Measurements from ENCODE around the gene RDX. TPM values are rescaled to one million over a fixed set of nuclear protein-coding genes. Genes with fewer than 3 reads are reported as not detected.
"Not testable (repeated sequence)": the region's sequence is repeated elsewhere in the genome, so short reads cannot be mapped to it uniquely, and the experiment has no call there.

The RDX gene
- total RNA-seq, 1 experiment from 2014 or later: 76.8 TPM

- Mint-ChIP-seq H3K4me1 (ENCODE audit: low read depth, unreplicated experiment) (peaks cover 8% of the 10 kb centered on the region), H3K27ac (ENCODE audit: unreplicated experiment) (no peak overlapping the region), H3K36me3 (ENCODE audit: insufficient read depth, unreplicated experiment) (no peaks in the 10 kb centered on the region), H3K27me3 (ENCODE audit: unreplicated experiment) (no peaks in the 10 kb centered on the region), H3K4me3 (ENCODE audit: low read depth, unreplicated experiment) (no peak overlapping the region), H3K9me3 (ENCODE audit: low read depth, unreplicated experiment) (no peaks in the 10 kb centered on the region)
- intact Hi-C loops (cut with micrococcal nuclease; ENCODE audit: unreplicated experiment): loop anchor here (10.0 kb wide), 1 partner anchor 49 kb away; no protein-coding TSS in a partner anchor
- DNase-seq: no peak
- CTCF ChIA-PET: no interaction called here
- no TSS peak for BruUV-seq (replicated peaks)
- TF ChIP-seq CTCF (IDR thresholded peaks at IDR 0.05; ENCODE audit: unreplicated experiment): no peak
Measured at GRCh38 chr11:110283862-110284261, 12.6 kb downstream of the RDX start.

GRCh38 chr11:110280595-110280994 is 15.8 kb downstream of the RDX start:
- BruUV-seq (replicated peaks); CTCF ChIA-PET; DNase-seq; H3K36me3 Mint-ChIP-seq (ENCODE audit: insufficient read depth, unreplicated experiment); H3K9me3 Mint-ChIP-seq (ENCODE audit: low read depth, unreplicated experiment); H3K27ac Mint-ChIP-seq (ENCODE audit: unreplicated experiment); H3K4me3 Mint-ChIP-seq (ENCODE audit: low read depth, unreplicated experiment); H3K27me3 Mint-ChIP-seq (ENCODE audit: unreplicated experiment); H3K4me1 Mint-ChIP-seq (ENCODE audit: low read depth, unreplicated experiment): not testable (repeated sequence)
- intact Hi-C loops (cut with micrococcal nuclease; ENCODE audit: unreplicated experiment): loop anchor here (10.0 kb wide), 1 partner anchor 46 kb away; no protein-coding TSS in a partner anchor

- no peak for DNase-seq
- no peak overlapping the region for H3K4me3 Mint-ChIP-seq (ENCODE audit: low read depth, unreplicated experiment)
- no peaks in the 10 kb centered on the region for H3K4me1 Mint-ChIP-seq (ENCODE audit: low read depth, unreplicated experiment)
- no peaks in the 10 kb centered on the region for H3K27me3 Mint-ChIP-seq (ENCODE audit: unreplicated experiment)
- no peaks in the 10 kb centered on the region for H3K9me3 Mint-ChIP-seq (ENCODE audit: low read depth, unreplicated experiment)
- TF ChIP-seq CTCF (IDR thresholded peaks at IDR 0.05; ENCODE audit: unreplicated experiment): no peak
- H3K36me3 Mint-ChIP-seq (ENCODE audit: insufficient read depth, unreplicated experiment): no peaks in the 10 kb centered on the region
- intact Hi-C loops (cut with micrococcal nuclease; ENCODE audit: unreplicated experiment): loop anchor here (10.0 kb wide), 1 partner anchor 45 kb away; no protein-coding TSS in a partner anchor
- CTCF ChIA-PET: no interaction called here
- no TSS peak for BruUV-seq (replicated peaks)
- no peak overlapping the region for H3K27ac Mint-ChIP-seq (ENCODE audit: unreplicated experiment)
Measured at GRCh38 chr11:110279881-110280280, 16.5 kb downstream of the RDX start.

- Mint-ChIP-seq H3K36me3 (ENCODE audit: insufficient read depth, unreplicated experiment) (no peaks in the 10 kb centered on the region), H3K9me3 (ENCODE audit: low read depth, unreplicated experiment) (no peaks in the 10 kb centered on the region), H3K4me1 (ENCODE audit: low read depth, unreplicated experiment) (no peaks in the 10 kb centered on the region), H3K4me3 (ENCODE audit: low read depth, unreplicated experiment) (no peak overlapping the region), H3K27me3 (ENCODE audit: unreplicated experiment) (no peaks in the 10 kb centered on the region), H3K27ac (ENCODE audit: unreplicated experiment) (no peak overlapping the region)
- intact Hi-C loops (cut with micrococcal nuclease; ENCODE audit: unreplicated experiment): no loop called here
- DNase-seq: no peak
- no TSS peak for BruUV-seq (replicated peaks)
- TF ChIP-seq CTCF (IDR thresholded peaks at IDR 0.05; ENCODE audit: unreplicated experiment): no peak
- CTCF ChIA-PET: no interaction called here
Measured at GRCh38 chr11:110272919-110273318, 23.5 kb downstream of the RDX start.

- H3K9me3 Mint-ChIP-seq (ENCODE audit: low read depth, unreplicated experiment): no peaks in the 10 kb centered on the region
- H3K27me3 Mint-ChIP-seq (ENCODE audit: unreplicated experiment): no peaks in the 10 kb centered on the region
- CTCF ChIA-PET: no interaction called here
- H3K4me3 Mint-ChIP-seq (ENCODE audit: low read depth, unreplicated experiment): no peak overlapping the region
- intact Hi-C loops (cut with micrococcal nuclease; ENCODE audit: unreplicated experiment): no loop called here
- no peak for TF ChIP-seq CTCF (IDR thresholded peaks at IDR 0.05; ENCODE audit: unreplicated experiment)
- BruUV-seq (replicated peaks): no TSS peak
- no peak for DNase-seq
- no peaks in the 10 kb centered on the region for H3K4me1 Mint-ChIP-seq (ENCODE audit: low read depth, unreplicated experiment)
- H3K36me3 Mint-ChIP-seq (ENCODE audit: insufficient read depth, unreplicated experiment): peaks cover 6% of the 10 kb centered on the region
- no peak overlapping the region for H3K27ac Mint-ChIP-seq (ENCODE audit: unreplicated experiment)
Measured at GRCh38 chr11:110269996-110270395, 26.4 kb downstream of the RDX start.
